Amniotic epithelial cell (primary cell): ENCODE data around the gene CACNB3.
A peak's percentile ranks its signal among the peaks of the same experiment; 100 is the strongest.

Experiments used
- DNase-seq: peaks from one replicate; pipeline ENCODE4 v3.0.0-alpha.2; 2010; ENCODE audit warnings: low read depth

The CACNB3 gene

GRCh38 chr12:48788854-48789775 lies 29.2 kb upstream of the CACNB3 start, which contains the start of gene ADCY6:
Gene ADCY6, minus strand, starts transcription at chr12:48789089. Its CDS starts 5,655 bp downstream, at chr12:48783434.
- DNase-seq, result peak; percentile 75

DNA sequence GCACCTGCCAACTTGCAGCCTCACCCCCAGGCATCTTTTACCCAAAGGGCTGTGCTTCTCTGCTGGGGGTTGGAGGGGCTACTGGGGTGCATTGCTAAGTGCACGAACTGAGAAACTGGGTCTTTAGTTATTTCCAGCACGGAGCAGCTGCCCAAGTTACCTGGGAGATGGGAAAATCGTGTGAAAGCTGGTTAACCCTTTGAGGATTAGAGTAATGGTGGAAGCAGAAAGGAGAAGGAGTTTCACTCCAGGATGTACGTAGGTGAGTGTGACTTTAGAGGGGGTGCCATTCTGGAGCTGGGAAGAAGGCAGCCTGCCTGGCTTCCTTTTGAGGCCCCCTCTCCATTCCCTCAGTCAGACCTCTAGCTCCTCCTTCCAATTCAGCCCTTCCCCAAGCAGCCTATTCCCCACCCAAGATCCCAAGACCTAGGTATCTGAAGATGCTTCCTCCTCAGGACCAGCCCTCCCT lies 28.4 kb upstream of the CACNB3 start:
- no peak for DNase-seq

DNA sequence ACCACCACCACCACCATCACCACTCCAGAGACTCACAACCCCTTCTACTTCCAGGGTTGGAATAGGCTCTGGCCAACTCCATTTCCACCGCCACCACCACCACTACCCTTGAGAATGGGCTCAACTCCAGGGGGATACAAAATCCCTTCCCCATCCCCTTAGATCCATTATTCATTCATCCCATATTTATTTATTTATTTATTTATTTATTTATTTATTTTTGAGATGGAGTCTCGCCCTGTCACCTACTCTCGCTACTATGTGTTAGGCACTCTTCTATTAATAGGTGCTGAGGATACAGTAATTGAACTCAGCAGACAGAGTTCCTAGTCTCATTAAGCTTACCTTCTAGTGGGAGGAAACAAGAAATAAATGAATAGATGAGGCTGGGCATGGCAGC lies 24.6 kb upstream of the CACNB3 start:
- DNase-seq, result no peak

GRCh38 chr12:48794870-48795269 lies 23.4 kb upstream of the CACNB3 start:
- DNase-seq, result no peak

- DNase-seq, result peak; percentile 69
Measured at GRCh38 chr12:48795550-48796455, 22.5 kb upstream of the CACNB3 start.

DNA sequence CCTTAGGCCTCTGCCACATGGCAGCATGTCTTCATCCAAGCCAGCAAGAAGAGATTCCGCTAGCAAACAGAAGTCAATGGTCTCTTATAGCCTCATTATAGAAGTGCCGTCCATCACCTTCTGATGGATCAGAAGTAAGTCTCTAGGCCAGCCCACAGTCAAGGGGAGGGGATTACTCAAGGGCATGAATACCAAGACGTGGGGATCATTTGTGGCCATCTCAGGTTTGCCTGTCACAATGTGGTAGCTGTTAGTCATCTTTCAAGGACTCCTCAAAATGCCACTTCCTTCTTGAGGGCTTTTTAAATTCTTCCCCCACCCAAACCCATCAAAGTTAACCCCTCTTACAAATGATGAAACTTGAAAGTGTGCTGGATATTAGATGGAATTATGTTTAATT lies 21.3 kb upstream of the CACNB3 start:
- peak; percentile 34 for DNase-seq

DNA sequence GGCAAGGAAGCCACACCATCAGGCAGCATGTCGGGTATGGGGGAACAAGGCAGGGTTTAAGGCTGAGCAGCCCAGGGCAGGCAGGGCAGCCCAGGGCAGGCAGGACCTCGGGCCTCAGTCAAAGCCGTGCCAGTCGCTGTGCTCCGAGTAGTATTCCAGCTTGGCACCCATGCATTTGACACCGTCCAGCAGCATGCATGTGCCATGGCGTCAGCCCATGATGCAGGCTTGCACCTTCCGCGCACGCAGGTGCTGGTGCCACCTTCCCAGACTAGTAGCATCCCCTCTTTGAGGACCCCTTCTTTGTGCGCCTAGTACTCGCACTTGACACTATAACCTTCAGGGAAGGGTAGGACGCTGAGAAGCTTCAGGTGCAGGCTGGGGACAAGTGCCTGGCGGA lies 17.8 kb upstream of the CACNB3 start:
- no peak for DNase-seq

GRCh38 chr12:48800971-48801370 lies 17.3 kb upstream of the CACNB3 start:
- no peak for DNase-seq

DNA sequence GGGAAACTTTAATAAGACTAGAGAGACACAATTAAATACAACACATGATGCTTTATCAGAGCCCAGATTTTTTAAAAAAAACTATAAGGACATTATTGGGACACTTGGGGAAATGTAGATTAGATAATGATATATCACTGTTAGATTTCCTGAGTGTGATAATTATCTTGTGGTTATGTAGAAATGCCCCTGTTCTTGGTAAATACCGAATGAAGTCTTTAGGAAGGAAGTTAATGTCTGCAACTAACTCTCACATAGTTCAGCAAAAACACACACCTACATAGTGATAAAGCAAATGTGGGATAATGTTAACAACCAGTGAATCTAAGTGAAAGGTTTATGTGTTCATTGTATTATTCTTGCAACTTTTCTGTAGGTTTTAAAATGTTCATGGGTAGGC lies 14.6 kb upstream of the CACNB3 start:
- DNase-seq, result no peak

- DNase-seq, result no peak
Measured at GRCh38 chr12:48807981-48808380, 10.3 kb upstream of the CACNB3 start.

DNA sequence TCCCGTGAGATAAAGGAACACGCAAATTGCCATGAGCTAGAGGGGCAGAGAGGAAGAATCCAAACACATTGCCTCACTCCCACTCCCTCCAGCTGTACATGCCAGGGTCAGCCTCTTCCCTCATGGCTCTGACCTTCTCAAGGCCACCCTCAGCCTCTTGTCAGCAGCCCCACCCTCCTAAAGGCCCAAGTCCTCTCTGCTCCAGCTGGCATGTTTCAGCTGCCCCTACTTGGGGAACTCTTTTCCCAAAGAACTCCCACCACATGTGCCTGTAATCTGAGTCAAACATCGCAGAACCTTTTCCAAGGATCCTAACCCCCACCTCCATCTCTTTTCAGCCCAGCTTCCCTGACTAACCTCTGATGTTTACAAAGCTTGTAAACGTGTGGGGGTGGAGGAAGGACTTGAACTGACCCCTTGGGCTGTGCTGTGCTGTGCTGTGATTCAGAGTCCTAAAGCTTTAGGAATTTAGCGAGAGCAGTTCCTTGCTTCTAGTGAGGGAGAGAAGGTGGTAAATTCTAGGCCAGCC lies 7.3 kb upstream of the CACNB3 start:
- peak; percentile 98 for DNase-seq

GRCh38 chr12:48811437-48812090 lies 6.7 kb upstream of the CACNB3 start:
- no peak for DNase-seq

GRCh38 chr12:48812389-48812788 lies 5.9 kb upstream of the CACNB3 start:
- no peak for DNase-seq

DNA sequence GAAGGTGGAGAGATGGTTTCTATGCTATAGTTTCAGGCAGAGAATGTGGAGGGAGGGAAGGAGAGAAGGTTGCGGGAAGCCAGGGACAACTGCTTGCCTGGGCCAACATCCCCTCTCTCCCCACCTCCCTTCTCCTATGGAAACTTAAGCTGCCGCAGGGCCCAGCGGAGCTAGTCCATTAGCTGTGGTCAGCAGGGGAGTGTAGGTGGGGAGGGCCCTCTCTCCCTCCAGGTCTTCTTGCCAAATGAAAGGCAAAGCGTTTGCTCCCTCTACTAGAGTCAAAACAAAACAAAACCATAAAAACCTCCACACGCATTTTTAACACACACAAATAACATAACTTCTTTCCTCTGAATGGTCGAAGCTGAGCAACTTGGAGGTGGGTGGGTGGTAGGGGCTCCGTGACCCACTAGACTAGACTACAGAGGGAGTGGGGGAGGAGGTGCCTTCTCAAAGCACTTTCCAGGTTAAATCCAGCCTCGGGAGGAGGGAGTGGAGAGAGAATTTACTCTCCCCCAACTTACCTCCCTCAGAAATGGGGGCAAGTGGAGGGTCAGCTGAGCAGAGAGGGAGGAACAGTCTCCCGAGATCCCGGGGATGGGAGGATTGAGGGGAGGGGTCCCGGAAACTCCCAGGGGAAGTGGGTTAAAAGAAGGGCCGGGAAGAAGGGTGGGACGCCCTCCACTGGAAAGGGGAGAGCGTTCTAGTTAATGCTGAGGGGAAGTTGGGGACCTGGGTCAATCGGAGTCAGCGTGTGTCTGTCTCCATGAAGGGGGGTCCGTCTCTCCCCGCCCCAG lies 4.6 kb upstream of the CACNB3 start:
- DNase-seq, result peak; percentile 59

GRCh38 chr12:48814262-48815125 lies 3.8 kb upstream of the CACNB3 start:
- peak; percentile 67 for DNase-seq

GRCh38 chr12:48815126-48816110 lies 2.9 kb upstream of the CACNB3 start:
- peak; percentile 88 for DNase-seq

- DNase-seq, result no peak
Measured at GRCh38 chr12:48816143-48816854, 2.0 kb upstream of the CACNB3 start.
